Liver (tissue), 3 donors: ENCODE measurements around the gene ZMYM2.

ENCODE experiments used
- CTCF ChIP-seq: fragments of 150-350 bp; IDR thresholded peaks from 2 replicates; pipeline ENCODE4 v1.5.1; 2017; ENCODE audit warnings: improper control_type of control experiment, low read depth, low read length; ENCODE audit not compliant: missing input control
- EGR1 ChIP-seq, 2 donors: IDR thresholded peaks; 2 replicates each; pipeline ENCODE4 v1.6.1; 2016 to 2018; ENCODE audit warnings: antibody characterized with exemption in 2 of 2, low read depth in 2 of 2
- FOXA1 ChIP-seq: IDR thresholded peaks from 2 replicates; pipeline ENCODE4 v1.6.1; 2016; ENCODE audit warnings: antibody characterized with exemption
- HNF4A ChIP-seq, 2 donors: conservative IDR thresholded peaks; 2 replicates each; pipeline ENCODE4 v1.6.1; 2016; ENCODE audit warnings: antibody characterized with exemption in 2 of 2, mild to moderate bottlenecking in 2 of 2
- MAX ChIP-seq: IDR thresholded peaks from 2 replicates; pipeline ENCODE4 v1.6.1; 2016; ENCODE audit warnings: antibody characterized with exemption
- YY1 ChIP-seq: IDR thresholded peaks from 2 replicates; pipeline ENCODE4 v1.6.1; 2016; ENCODE audit warnings: antibody characterized with exemption, mild to moderate bottlenecking
- ZBTB33 ChIP-seq: IDR thresholded peaks from 2 replicates; pipeline ENCODE4 v1.6.1; 2016; ENCODE audit warnings: antibody characterized with exemption
- donor health status: healthy.
- donor health status: healthy.

- TF ChIP-seq CTCF, result no peak
- TF ChIP-seq YY1, result no peak
- no peak for TF ChIP-seq MAX
- no peak for TF ChIP-seq FOXA1
- TF ChIP-seq EGR1 (IDR thresholded peaks at IDR 0.05; ENCODE audit: low read depth in 2 of 2), result no peak
- no peak for TF ChIP-seq HNF4A (conservative IDR thresholded peaks at IDR 0.05)
- TF ChIP-seq ZBTB33, result no peak
Measured at GRCh38 chr13:20069956-20070355, 111.4 kb downstream of the ZMYM2 start.
